Measurements from ENCODE around the gene MYCN.

DNA sequence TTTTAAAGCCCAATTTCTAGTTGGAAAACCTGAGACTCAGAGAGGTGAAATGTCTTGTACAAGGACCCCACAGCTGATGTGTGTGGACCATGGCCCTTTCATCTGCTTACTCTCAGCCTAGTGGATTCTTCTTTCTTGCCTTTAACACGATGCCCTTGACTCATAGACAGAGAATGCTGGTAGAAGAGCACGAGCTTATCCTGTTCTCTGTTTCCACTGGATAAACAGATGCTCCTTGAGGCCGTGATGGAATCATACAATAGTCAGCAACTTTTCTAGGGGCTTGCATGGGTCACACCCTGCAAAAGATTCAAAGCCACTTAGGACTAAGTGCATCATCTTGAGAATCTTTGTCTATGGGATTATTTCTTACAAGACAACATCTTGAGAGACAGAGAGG, 50.9 kb downstream of the MYCN start:
- no peak for TF ChIP-seq CTCF (IDR thresholded peaks at IDR 0.05)
- TF ChIP-seq POLR2A (IDR thresholded peaks at IDR 0.05): no peak
- TF ChIP-seq POLR2AphosphoS5 (IDR thresholded peaks at IDR 0.05): no peak

Measured in prostate gland (tissue), 2 donors.